Measurements from ENCODE around the gene GALNT13.

GALNT13 gene

GRCh38 chr2:154428022-154428421 is 556.3 kb downstream of the GALNT13 start:
- Histone ChIP-seq H3K9ac (ENCODE audit: low read depth, low read length, poor library complexity) (no peak overlapping the region), H2BK15ac (ENCODE audit: low read length) (no peak overlapping the region), H2BK120ac (ENCODE audit: low read depth, low read length) (no peak overlapping the region), H3K36me3 (replicated peaks in 1 of 2; ENCODE audit: control insufficient read depth in 2 of 2, insufficient read depth in 2 of 2, low read length in 2 of 2) (no peaks in the 10 kb centered on the region), H3K4me1 (ENCODE audit: control insufficient read depth in 2 of 2, insufficient read depth in 1 of 2, low read depth in 1 of 2, low read length in 2 of 2) (no peaks in the 10 kb centered on the region), H3K4me3 (ENCODE audit: low read length in 2 of 2) (no peak overlapping the region), H2BK5ac (ENCODE audit: low read length) (no peak overlapping the region), H3K27me3 (ENCODE audit: control insufficient read depth in 3 of 3, insufficient read depth in 3 of 3, low read depth in 1 of 3, low read length in 3 of 3) (no peaks in the 10 kb centered on the region), H3K18ac (ENCODE audit: low read length) (no peak overlapping the region), H4K91ac (ENCODE audit: low read depth, low read length, poor library complexity) (no peak overlapping the region), H3K23ac (ENCODE audit: low read depth, low read length, poor library complexity) (no peak overlapping the region), H3K4ac (ENCODE audit: low read length) (no peak overlapping the region), H3K79me1 (ENCODE audit: low read depth, low read length) (no peaks in the 10 kb centered on the region), H4K8ac (ENCODE audit: low read depth, low read length) (no peak overlapping the region), H3K4me2 (ENCODE audit: insufficient read depth, low read length, poor library complexity, severe bottlenecking) (no peak overlapping the region), H2AK5ac (ENCODE audit: low read depth, low read length) (no peak overlapping the region), H3K9me3 (replicated peaks in 1 of 2; ENCODE audit: control insufficient read depth in 2 of 2, insufficient read depth in 1 of 2, low read depth in 1 of 2, low read length in 2 of 2) (no peaks in the 10 kb centered on the region), H2AFZ (ENCODE audit: low read length) (no peak overlapping the region), H3K14ac (ENCODE audit: low read length) (no peak overlapping the region), H2BK12ac (ENCODE audit: low read length) (no peak overlapping the region), H3K27ac (replicated peaks; ENCODE audit: low read length) (no peak overlapping the region)
- no CpG with 5 or more reads among the region's 8 CpGs for WGBS, 2 donors (ENCODE audit: extremely low coverage in 2 of 2, insufficient read length in 2 of 2, insufficient replicate concordance in 1 of 2)
- DNase-seq (ENCODE audit: low spot score) = no peak

GRCh38 chr2:154433010-154433409 is 561.3 kb downstream of the GALNT13 start:
- Histone ChIP-seq H3K9me3 (replicated peaks in 1 of 2; ENCODE audit: control insufficient read depth in 2 of 2, insufficient read depth in 1 of 2, low read depth in 1 of 2, low read length in 2 of 2) (no peaks in the 10 kb centered on the region), H2BK120ac (ENCODE audit: low read depth, low read length) (no peak overlapping the region), H4K8ac (ENCODE audit: low read depth, low read length) (no peak overlapping the region), H2AK5ac (ENCODE audit: low read depth, low read length) (no peak overlapping the region), H3K4me3 (ENCODE audit: low read length in 2 of 2) (no peak overlapping the region), H3K9ac (ENCODE audit: low read depth, low read length, poor library complexity) (no peak overlapping the region), H3K14ac (ENCODE audit: low read length) (no peak overlapping the region), H3K79me1 (ENCODE audit: low read depth, low read length) (no peaks in the 10 kb centered on the region), H3K36me3 (replicated peaks in 1 of 2; ENCODE audit: control insufficient read depth in 2 of 2, insufficient read depth in 2 of 2, low read length in 2 of 2) (no peaks in the 10 kb centered on the region), H3K18ac (ENCODE audit: low read length) (no peak overlapping the region), H3K4me1 (ENCODE audit: control insufficient read depth in 2 of 2, insufficient read depth in 1 of 2, low read depth in 1 of 2, low read length in 2 of 2) (no peaks in the 10 kb centered on the region), H3K4ac (ENCODE audit: low read length) (no peak overlapping the region), H3K27ac (replicated peaks; ENCODE audit: low read length) (no peak overlapping the region), H2BK12ac (ENCODE audit: low read length) (no peak overlapping the region), H3K4me2 (ENCODE audit: insufficient read depth, low read length, poor library complexity, severe bottlenecking) (no peak overlapping the region), H2BK15ac (ENCODE audit: low read length) (no peak overlapping the region), H2AFZ (ENCODE audit: low read length) (no peak overlapping the region), H4K91ac (ENCODE audit: low read depth, low read length, poor library complexity) (no peak overlapping the region), H3K27me3 (ENCODE audit: control insufficient read depth in 3 of 3, insufficient read depth in 3 of 3, low read depth in 1 of 3, low read length in 3 of 3) (no peaks in the 10 kb centered on the region), H3K23ac (ENCODE audit: low read depth, low read length, poor library complexity) (no peak overlapping the region), H2BK5ac (ENCODE audit: low read length) (no peak overlapping the region)
- DNase-seq (ENCODE audit: low spot score) = no peak

GRCh38 chr2:154437104-154437503 is 565.4 kb downstream of the GALNT13 start:
- Histone ChIP-seq H3K9ac (ENCODE audit: low read depth, low read length, poor library complexity) (no peak overlapping the region), H3K27ac (replicated peaks; ENCODE audit: low read length) (no peak overlapping the region), H2AK5ac (ENCODE audit: low read depth, low read length) (no peak overlapping the region), H3K14ac (ENCODE audit: low read length) (no peak overlapping the region), H2BK15ac (ENCODE audit: low read length) (no peak overlapping the region), H3K27me3 (ENCODE audit: control insufficient read depth in 3 of 3, insufficient read depth in 3 of 3, low read depth in 1 of 3, low read length in 3 of 3) (no peaks in the 10 kb centered on the region), H3K9me3 (replicated peaks in 1 of 2; ENCODE audit: control insufficient read depth in 2 of 2, insufficient read depth in 1 of 2, low read depth in 1 of 2, low read length in 2 of 2) (no peaks in the 10 kb centered on the region), H3K36me3 (replicated peaks in 1 of 2; ENCODE audit: control insufficient read depth in 2 of 2, insufficient read depth in 2 of 2, low read length in 2 of 2) (no peaks in the 10 kb centered on the region), H3K18ac (ENCODE audit: low read length) (no peak overlapping the region), H3K23ac (ENCODE audit: low read depth, low read length, poor library complexity) (no peak overlapping the region), H3K4me3 (ENCODE audit: low read length in 2 of 2) (no peak overlapping the region), H2AFZ (ENCODE audit: low read length) (no peak overlapping the region), H2BK5ac (ENCODE audit: low read length) (no peak overlapping the region), H3K79me1 (ENCODE audit: low read depth, low read length) (no peaks in the 10 kb centered on the region), H4K8ac (ENCODE audit: low read depth, low read length) (no peak overlapping the region), H4K91ac (ENCODE audit: low read depth, low read length, poor library complexity) (no peak overlapping the region), H2BK12ac (ENCODE audit: low read length) (no peak overlapping the region), H2BK120ac (ENCODE audit: low read depth, low read length) (no peak overlapping the region), H3K4me2 (ENCODE audit: insufficient read depth, low read length, poor library complexity, severe bottlenecking) (no peak overlapping the region), H3K4me1 (ENCODE audit: control insufficient read depth in 2 of 2, insufficient read depth in 1 of 2, low read depth in 1 of 2, low read length in 2 of 2) (no peaks in the 10 kb centered on the region), H3K4ac (ENCODE audit: low read length) (no peak overlapping the region)
- no peak for DNase-seq (ENCODE audit: low spot score)
- WGBS, 2 donors (ENCODE audit: extremely low coverage in 2 of 2, insufficient read length in 2 of 2, insufficient replicate concordance in 1 of 2) = no CpG with 5 or more reads among the region's 8 CpGs

- no peak overlapping the region for H3K23ac ChIP-seq (ENCODE audit: low read depth, low read length, poor library complexity)
- no peaks in the 10 kb centered on the region for H3K27me3 ChIP-seq (ENCODE audit: control insufficient read depth in 3 of 3, insufficient read depth in 3 of 3, low read depth in 1 of 3, low read length in 3 of 3)
- no peaks in the 10 kb centered on the region for H3K79me1 ChIP-seq (ENCODE audit: low read depth, low read length)
- H2AK5ac ChIP-seq (ENCODE audit: low read depth, low read length) = no peak overlapping the region
- no peaks in the 10 kb centered on the region for H3K9me3 ChIP-seq (replicated peaks in 1 of 2; ENCODE audit: control insufficient read depth in 2 of 2, insufficient read depth in 1 of 2, low read depth in 1 of 2, low read length in 2 of 2)
- no peak overlapping the region for H4K91ac ChIP-seq (ENCODE audit: low read depth, low read length, poor library complexity)
- H3K4ac ChIP-seq (ENCODE audit: low read length) = no peak overlapping the region
- no peak overlapping the region for H3K4me2 ChIP-seq (ENCODE audit: insufficient read depth, low read length, poor library complexity, severe bottlenecking)
- H2AFZ ChIP-seq (ENCODE audit: low read length) = no peak overlapping the region
- no peak overlapping the region for H3K14ac ChIP-seq (ENCODE audit: low read length)
- no peaks in the 10 kb centered on the region for H3K4me1 ChIP-seq (ENCODE audit: control insufficient read depth in 2 of 2, insufficient read depth in 1 of 2, low read depth in 1 of 2, low read length in 2 of 2)
- no peak overlapping the region for H3K9ac ChIP-seq (ENCODE audit: low read depth, low read length, poor library complexity)
- H3K27ac ChIP-seq (replicated peaks; ENCODE audit: low read length) = no peak overlapping the region
- no peak overlapping the region for H2BK15ac ChIP-seq (ENCODE audit: low read length)
- no CpG with 5 or more reads among the region's 2 CpGs for WGBS, 2 donors (ENCODE audit: extremely low coverage in 2 of 2, insufficient read length in 2 of 2, insufficient replicate concordance in 1 of 2)
- H2BK12ac ChIP-seq (ENCODE audit: low read length) = no peak overlapping the region
- H2BK5ac ChIP-seq (ENCODE audit: low read length) = no peak overlapping the region
- no peak overlapping the region for H3K18ac ChIP-seq (ENCODE audit: low read length)
- no peak for DNase-seq (ENCODE audit: low spot score)
- no peak overlapping the region for H3K4me3 ChIP-seq (ENCODE audit: low read length in 2 of 2)
- H2BK120ac ChIP-seq (ENCODE audit: low read depth, low read length) = no peak overlapping the region
- H3K36me3 ChIP-seq (replicated peaks in 1 of 2; ENCODE audit: control insufficient read depth in 2 of 2, insufficient read depth in 2 of 2, low read length in 2 of 2) = no peaks in the 10 kb centered on the region
- H4K8ac ChIP-seq (ENCODE audit: low read depth, low read length) = no peak overlapping the region
Observed at GRCh38 chr2:154439156-154439555, 567.4 kb downstream of the GALNT13 start.
